ENCODE results near the gene PRKRIP1. TPM values are rescaled to one million over a fixed set of nuclear protein-coding genes. Genes with fewer than 3 reads are reported as not detected.

PRKRIP1 gene
- total RNA-seq, 1 experiment from 2014 or later = 24.9 TPM

GRCh38 chr7:102413091-102413490, 16.9 kb downstream of the PRKRIP1 start:
- Histone ChIP-seq H3K9me3 (ENCODE audit: control insufficient read depth, insufficient read depth, low read depth, low read length) (no peaks in the 10 kb centered on the region), H3K4me1 (ENCODE audit: control insufficient read depth, insufficient read depth, low read length) (no peaks in the 10 kb centered on the region), H3K27me3 (ENCODE audit: control insufficient read depth, insufficient read depth, low read length) (no peaks in the 10 kb centered on the region), H3K4me3 (ENCODE audit: low read depth in 2 of 2, low read length in 2 of 2) (no peak overlapping the region), H3K27ac (ENCODE audit: low read length) (no peak overlapping the region), H3K36me3 (ENCODE audit: control insufficient read depth, insufficient read depth, low read length) (peaks cover 2% of the 10 kb centered on the region; the same call in 1 of the 2 replicates)
- in situ Hi-C loops (cut with HindIII; ENCODE audit: low pct_unique_long_range_greater_than_20kb, low sequenced_read_pairs) (loop anchor here (10.0 kb wide), 1 partner anchor 128 kb away; the partner anchor contains the start of gene SH2B2), intact Hi-C loops (cut with micrococcal nuclease; ENCODE audit: unreplicated experiment) (no loop called here)
- TF ChIP-seq REST (IDR thresholded peaks at IDR 0.05; ENCODE audit: insufficient read depth in 1 of 2, low read depth in 2 of 2, low read length in 1 of 2) (no peak), POLR2AphosphoS5 (IDR thresholded peaks at IDR 0.05; ENCODE audit: low read depth, low read length) (no peak), SIN3A (IDR thresholded peaks at IDR 0.05; ENCODE audit: borderline replicate concordance, insufficient read depth, low read depth, low read length) (no peak), TCF7L2 (IDR thresholded peaks at IDR 0.05; ENCODE audit: low read depth, low read length) (no peak)
- TF ChIP-seq, protein P1, sequence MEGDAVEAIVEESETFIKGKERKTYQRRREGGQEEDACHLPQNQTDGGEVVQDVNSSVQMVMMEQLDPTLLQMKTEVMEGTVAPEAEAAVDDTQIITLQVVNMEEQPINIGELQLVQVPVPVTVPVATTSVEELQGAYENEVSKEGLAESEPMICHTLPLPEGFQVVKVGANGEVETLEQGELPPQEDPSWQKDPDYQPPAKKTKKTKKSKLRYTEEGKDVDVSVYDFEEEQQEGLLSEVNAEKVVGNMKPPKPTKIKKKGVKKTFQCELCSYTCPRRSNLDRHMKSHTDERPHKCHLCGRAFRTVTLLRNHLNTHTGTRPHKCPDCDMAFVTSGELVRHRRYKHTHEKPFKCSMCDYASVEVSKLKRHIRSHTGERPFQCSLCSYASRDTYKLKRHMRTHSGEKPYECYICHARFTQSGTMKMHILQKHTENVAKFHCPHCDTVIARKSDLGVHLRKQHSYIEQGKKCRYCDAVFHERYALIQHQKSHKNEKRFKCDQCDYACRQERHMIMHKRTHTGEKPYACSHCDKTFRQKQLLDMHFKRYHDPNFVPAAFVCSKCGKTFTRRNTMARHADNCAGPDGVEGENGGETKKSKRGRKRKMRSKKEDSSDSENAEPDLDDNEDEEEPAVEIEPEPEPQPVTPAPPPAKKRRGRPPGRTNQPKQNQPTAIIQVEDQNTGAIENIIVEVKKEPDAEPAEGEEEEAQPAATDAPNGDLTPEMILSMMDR (IDR thresholded peaks at IDR 0.05) = no peak
- POLR2A ChIA-PET = no interaction called here
- DNase-seq (ENCODE audit: low read depth, low spot score) = no peak
- CTCF ChIA-PET = no interaction called here
- BruUV-seq (replicated peaks) = no TSS peak
- no peak for ATAC-seq

GRCh38 chr7:102413611-102414010, 17.4 kb downstream of the PRKRIP1 start:
- no peak for TF ChIP-seq TCF7L2 (IDR thresholded peaks at IDR 0.05; ENCODE audit: low read depth, low read length)
- no peak overlapping the region for H3K27ac ChIP-seq (ENCODE audit: low read length)
- POLR2A ChIA-PET = no interaction called here
- no peak for DNase-seq (ENCODE audit: low read depth, low spot score)
- no TSS peak for BruUV-seq (replicated peaks)
- CTCF ChIA-PET = no interaction called here
- no peak for ATAC-seq
- peaks cover 2% of the 10 kb centered on the region; the same call in 1 of the 2 replicates for H3K36me3 ChIP-seq (ENCODE audit: control insufficient read depth, insufficient read depth, low read length)
- no peak overlapping the region for H3K4me3 ChIP-seq (ENCODE audit: low read depth in 2 of 2, low read length in 2 of 2)
- H3K4me1 ChIP-seq (ENCODE audit: control insufficient read depth, insufficient read depth, low read length) = no peaks in the 10 kb centered on the region
- no peaks in the 10 kb centered on the region for H3K27me3 ChIP-seq (ENCODE audit: control insufficient read depth, insufficient read depth, low read length)
- intact Hi-C loops (cut with micrococcal nuclease; ENCODE audit: unreplicated experiment) = no loop called here
- in situ Hi-C loops (cut with HindIII; ENCODE audit: low pct_unique_long_range_greater_than_20kb, low sequenced_read_pairs) = loop anchor here (10.0 kb wide), 1 partner anchor 129 kb away; the partner anchor contains the start of gene SH2B2
- no peaks in the 10 kb centered on the region for H3K9me3 ChIP-seq (ENCODE audit: control insufficient read depth, insufficient read depth, low read depth, low read length)

- CTCF ChIA-PET = no interaction called here
- H3K4me1 ChIP-seq (ENCODE audit: control insufficient read depth, insufficient read depth, low read length) = no peaks in the 10 kb centered on the region
- POLR2A ChIA-PET = no interaction called here
These were observed 19.6 kb downstream of the PRKRIP1 start for GRCh38 chr7:102415685-102416225.

More at GRCh38 chr7:102415685-102416225, 19.6 kb downstream of the PRKRIP1 start:
- TF ChIP-seq REST (IDR thresholded peaks at IDR 0.05; ENCODE audit: insufficient read depth in 1 of 2, low read depth in 2 of 2, low read length in 1 of 2) = no peak
- no peak for TF ChIP-seq POLR2AphosphoS5 (IDR thresholded peaks at IDR 0.05; ENCODE audit: low read depth, low read length)
- TF ChIP-seq TCF7L2 (IDR thresholded peaks at IDR 0.05; ENCODE audit: low read depth, low read length) = no peak
- TF ChIP-seq, protein P1 (IDR thresholded peaks at IDR 0.05) = no peak
- TF ChIP-seq SIN3A (IDR thresholded peaks at IDR 0.05; ENCODE audit: borderline replicate concordance, insufficient read depth, low read depth, low read length) = no peak
- intact Hi-C loops (cut with micrococcal nuclease; ENCODE audit: unreplicated experiment) = no loop called here
- H3K27me3 ChIP-seq (ENCODE audit: control insufficient read depth, insufficient read depth, low read length) = no peaks in the 10 kb centered on the region
- H3K36me3 ChIP-seq (ENCODE audit: control insufficient read depth, insufficient read depth, low read length) = peaks cover 2% of the 10 kb centered on the region; the same call in 1 of the 2 replicates
- no TSS peak for BruUV-seq (replicated peaks)
- no peak overlapping the region for H3K27ac ChIP-seq (ENCODE audit: low read length)
- DNase-seq (ENCODE audit: low read depth, low spot score) = no peak
- no peak overlapping the region for H3K4me3 ChIP-seq (ENCODE audit: low read depth in 2 of 2, low read length in 2 of 2)
- in situ Hi-C loops (cut with HindIII; ENCODE audit: low pct_unique_long_range_greater_than_20kb, low sequenced_read_pairs) = loop anchor here (10.0 kb wide), 1 partner anchor 131 kb away; the partner anchor contains the start of gene SH2B2
- H3K9me3 ChIP-seq (ENCODE audit: control insufficient read depth, insufficient read depth, low read depth, low read length) = no peaks in the 10 kb centered on the region
- ATAC-seq = no peak

All from Panc1 (cell line).